Stimulated activated CD8-positive, alpha-beta memory T cell treated with anti-CD3 and anti-CD28 coated beads, Interleukin-15, amount 100 ng/mL, for 24 hours (primary cell): ENCODE measurements around the gene CYP20A1.
"Not testable (repeated sequence)": the region's sequence is repeated elsewhere in the genome, so short reads cannot be mapped to it uniquely, and the experiment has no call there.

Experiments
- DNase-seq: peaks from one replicate; pipeline ENCODE4 v3.0.0-alpha.2; 2020; ENCODE audit warnings: low read depth

CYP20A1 gene

GRCh38 chr2:203282101-203282500 is 43.3 kb downstream of the CYP20A1 start:
- DNase-seq: no peak

- DNase-seq: no peak
These were observed 47.7 kb downstream of the CYP20A1 start for GRCh38 chr2:203286532-203286931.

DNA sequence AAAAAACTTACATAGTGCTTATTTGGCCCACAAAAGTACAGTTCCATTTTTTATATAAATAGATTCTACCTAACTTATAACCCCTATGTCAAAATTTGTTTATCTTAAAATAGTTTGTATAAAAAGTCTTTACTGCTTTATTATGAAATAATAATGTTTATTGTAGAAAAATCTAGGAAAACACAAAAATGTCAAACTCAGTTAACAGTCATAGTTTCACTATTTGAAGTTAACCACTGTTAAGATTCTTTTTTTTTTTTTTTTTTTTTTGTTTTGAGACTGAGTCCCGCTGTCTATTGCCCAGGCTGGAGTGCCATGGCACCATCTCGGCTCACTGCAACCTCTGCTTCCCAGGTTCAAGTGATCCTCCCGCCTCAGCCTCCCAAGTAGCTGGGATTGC is 62.8 kb downstream of the CYP20A1 start:
- DNase-seq: no peak

- DNase-seq: not testable (repeated sequence)
These were observed 63.8 kb downstream of the CYP20A1 start for GRCh38 chr2:203302586-203302985.

- DNase-seq: no peak
These were observed 72.0 kb downstream of the CYP20A1 start for GRCh38 chr2:203310688-203311436.

DNA sequence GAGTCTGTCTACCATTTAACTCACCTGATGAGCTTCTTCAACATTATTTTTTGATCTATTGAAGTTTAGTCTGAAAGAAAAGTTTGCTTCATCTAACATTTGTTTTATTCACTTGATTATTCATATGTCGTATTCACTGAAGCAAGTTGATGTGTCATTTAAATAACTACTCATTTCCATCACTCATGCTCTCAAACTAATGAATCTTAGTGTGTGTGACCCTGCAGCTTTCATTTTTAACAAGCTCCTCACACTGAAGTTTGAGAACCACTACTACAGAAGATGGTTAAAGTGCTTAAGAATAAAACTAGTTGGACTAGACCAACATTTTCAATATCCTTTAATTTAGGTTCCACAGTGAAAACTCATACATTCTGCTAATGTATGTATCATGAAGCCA is 87.5 kb downstream of the CYP20A1 start:
- no peak for DNase-seq

- DNase-seq: no peak
These were observed 88.7 kb downstream of the CYP20A1 start for GRCh38 chr2:203327582-203327900.

- peak; percentile 52 for DNase-seq
These were observed 89.3 kb downstream of the CYP20A1 start, which contains the start of gene ABI2 for GRCh38 chr2:203327901-203328759. ABI2 (plus strand) TSS chr2:203328394; CDS start chr2:203328515, 121 bp downstream.

DNA sequence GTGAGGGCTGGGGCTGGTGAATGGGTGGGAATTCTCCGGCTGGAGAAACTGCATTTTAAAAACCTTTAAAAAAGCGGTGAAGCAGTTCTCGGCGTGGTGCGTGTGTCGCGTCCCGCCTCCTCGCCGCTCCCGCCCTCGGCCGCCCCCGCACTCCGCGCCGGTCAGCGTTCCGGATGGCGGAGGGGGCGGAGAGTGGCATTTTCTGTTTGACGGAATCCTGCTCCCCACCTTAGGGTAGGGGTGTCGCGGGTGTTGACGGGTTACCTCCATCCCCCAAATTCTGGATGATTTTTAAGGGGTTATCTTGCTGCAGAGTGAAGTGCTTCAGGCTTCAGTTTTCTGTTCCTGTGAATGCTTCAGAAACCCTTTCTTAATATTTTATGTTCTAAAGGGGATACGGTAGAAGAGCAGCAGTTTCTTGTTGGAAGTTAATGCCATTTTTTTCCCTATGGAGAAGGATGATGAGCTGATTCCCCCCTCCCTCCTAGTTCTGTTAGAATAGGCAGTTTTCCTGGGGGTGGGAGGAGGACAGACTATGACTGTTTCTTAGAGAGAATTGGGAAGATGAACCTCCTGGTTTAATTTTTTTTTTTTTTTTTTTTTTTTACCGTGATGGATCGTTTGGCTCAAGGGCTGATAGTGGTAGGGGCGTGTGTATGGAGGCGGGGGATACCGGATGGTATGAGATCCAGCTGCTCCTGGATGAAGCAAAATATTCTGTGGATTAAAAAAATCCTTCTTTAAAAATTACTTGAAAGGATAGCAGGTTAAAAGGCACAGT is 90.1 kb downstream of the CYP20A1 start:
- DNase-seq: peak; percentile 6

DNA sequence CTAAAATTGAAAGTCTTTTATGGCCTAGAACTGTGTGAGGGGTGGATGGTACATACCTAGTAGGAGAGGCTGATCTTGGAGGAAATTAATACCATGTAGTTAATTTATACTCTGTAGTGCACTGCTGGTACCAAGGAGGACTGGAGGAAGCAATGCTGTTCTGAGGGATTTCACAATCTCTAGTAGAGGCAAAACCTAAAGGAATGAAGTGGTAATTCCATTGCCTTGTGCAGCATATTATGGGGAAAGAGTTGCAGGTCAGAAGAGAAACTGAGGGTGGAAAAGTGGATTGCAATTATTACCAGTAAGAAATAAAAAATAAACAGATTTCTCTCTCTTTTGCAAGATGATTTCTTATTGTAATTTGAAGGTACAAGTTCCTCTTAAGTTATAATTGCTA is 91.6 kb downstream of the CYP20A1 start:
- no peak for DNase-seq

DNA sequence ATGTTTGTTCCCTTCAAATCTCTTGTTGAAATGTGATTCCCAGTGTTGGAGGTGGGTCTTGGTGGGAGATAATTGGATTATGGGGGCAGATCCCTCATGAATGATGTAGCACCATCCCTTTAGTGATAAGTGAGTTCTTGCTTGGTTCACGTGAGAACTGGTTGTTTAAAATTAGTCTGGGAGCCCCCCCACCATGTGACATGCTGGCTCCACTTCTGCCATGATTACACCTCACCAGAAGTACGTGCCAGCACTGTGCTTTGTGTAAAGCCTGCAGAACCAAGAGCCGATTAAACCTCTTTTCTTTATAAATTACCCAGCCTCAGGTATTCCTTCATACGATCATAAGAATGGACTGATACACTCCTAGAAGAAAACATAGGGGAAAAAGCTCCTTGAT is 99.5 kb downstream of the CYP20A1 start:
- no peak for DNase-seq

GRCh38 chr2:203340791-203341487 is 102.1 kb downstream of the CYP20A1 start:
- DNase-seq: no peak

GRCh38 chr2:203341741-203342310 is 103.0 kb downstream of the CYP20A1 start:
- no peak for DNase-seq

GRCh38 chr2:203342374-203342773 is 103.6 kb downstream of the CYP20A1 start:
- not testable (repeated sequence) for DNase-seq

DNA sequence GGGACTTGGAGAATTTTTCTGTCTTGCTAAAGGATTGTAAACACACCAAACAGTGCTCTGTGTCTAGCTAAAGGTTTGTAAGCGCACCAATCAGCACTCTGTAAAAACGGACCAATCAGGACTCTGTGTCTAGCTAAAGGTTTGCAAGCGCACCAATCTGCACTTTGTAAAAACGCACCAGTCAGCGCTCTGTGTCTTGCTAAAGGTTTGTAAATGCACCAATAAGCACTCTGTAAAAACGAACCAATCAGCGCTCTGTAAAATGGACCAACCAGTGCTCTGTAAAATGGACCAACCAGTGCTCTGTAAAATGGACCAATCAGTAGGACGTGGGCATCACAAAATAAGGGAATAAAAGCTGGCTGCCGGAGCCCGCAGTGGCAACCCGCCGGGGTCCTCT is 105.8 kb downstream of the CYP20A1 start:
- DNase-seq: no peak

DNA sequence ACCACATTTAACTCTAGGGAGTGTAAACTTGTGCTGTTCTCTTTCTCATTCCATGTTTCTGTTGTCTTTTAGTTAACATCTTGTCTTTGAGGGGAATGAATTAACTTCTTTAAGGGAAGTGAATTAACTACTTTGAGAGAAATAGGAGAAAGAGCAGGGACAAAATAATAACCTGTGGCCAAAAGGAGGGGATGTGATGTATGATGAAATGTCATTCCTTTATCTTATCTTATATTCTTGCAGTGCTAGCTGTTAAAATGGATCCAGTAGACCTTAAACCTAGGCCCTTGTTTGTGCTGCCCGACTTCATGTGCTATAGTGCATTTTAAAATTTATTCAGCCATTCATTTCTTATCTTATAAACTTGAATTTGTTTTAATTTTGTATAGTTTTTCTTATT is 107.8 kb downstream of the CYP20A1 start:
- DNase-seq: no peak

GRCh38 chr2:203347375-203347774 is 108.6 kb downstream of the CYP20A1 start:
- no peak for DNase-seq

DNA sequence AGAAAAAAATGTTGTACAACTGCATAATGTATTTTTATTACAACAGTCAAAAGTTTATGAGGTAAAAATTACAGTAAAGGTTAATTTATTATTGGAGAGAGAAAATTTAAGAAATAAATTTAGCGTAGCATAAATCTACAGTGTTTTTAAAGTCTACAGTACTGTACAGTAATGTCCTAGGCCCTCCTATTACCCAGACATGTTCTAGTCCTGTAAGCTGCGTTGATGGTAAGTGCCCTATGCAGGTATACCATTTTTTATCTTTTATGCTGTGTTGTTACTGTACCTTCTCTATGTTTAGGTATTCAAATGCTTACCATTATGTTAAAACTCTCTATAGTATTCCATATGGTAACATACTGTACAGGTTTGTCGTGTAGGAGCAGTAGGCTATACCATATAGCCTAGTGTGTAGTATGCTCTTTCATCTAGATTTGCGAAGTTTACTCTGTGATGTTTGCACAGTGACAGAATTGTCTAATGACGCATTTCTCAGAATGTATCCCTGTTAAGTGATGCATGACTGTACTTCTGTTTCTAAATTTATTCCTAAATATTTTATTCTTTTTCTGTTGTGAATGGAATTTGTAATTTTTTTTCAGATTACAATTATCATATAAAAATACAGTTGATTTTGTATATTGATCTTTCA is 113.9 kb downstream of the CYP20A1 start:
- DNase-seq: no peak

- DNase-seq: no peak
These were observed 116.1 kb downstream of the CYP20A1 start for GRCh38 chr2:203354966-203355365.
